ENCODE measurements around the gene TIFAB.

- no peak for TF ChIP-seq CTCF (IDR thresholded peaks at IDR 0.05)
- TF ChIP-seq POLR2A (IDR thresholded peaks at IDR 0.05), result no peak
Measured at GRCh38 chr5:135465391-135466122, 13.4 kb upstream of the TIFAB start.

All from lower leg skin (tissue), 3 donors.